ENCODE data around the gene ARCN1.

- no peak for TF ChIP-seq CTCF (IDR thresholded peaks at IDR 0.05; ENCODE audit: insufficient read depth, low read length)
- no peak for TF ChIP-seq POLR2AphosphoS5 (IDR thresholded peaks at IDR 0.05; ENCODE audit: low read depth)
- TF ChIP-seq REST (IDR thresholded peaks at IDR 0.05; ENCODE audit: insufficient replicate concordance, low read depth): no peak
- TF ChIP-seq SPI1 (IDR thresholded peaks at IDR 0.05; ENCODE audit: borderline replicate concordance, low read depth): no peak
These were observed 53.0 kb downstream of the ARCN1 start for GRCh38 chr11:118625036-118625690.

Data from HL-60 (cell line).